ENCODE results near the gene MYRF.

GRCh38 chr11:61747967-61748285, 4.5 kb upstream of the MYRF start:
- TF ChIP-seq TAF1 (IDR thresholded peaks at IDR 0.05; ENCODE audit: borderline replicate concordance, low read depth, low read length) (no peak), POLR2A (IDR thresholded peaks at IDR 0.05; ENCODE audit: low read depth, low read length) (no peak)
